ENCODE results near the gene INAFM1. TPM values are rescaled to one million over a fixed set of nuclear protein-coding genes. Genes with fewer than 3 reads are reported as not detected.
A peak's percentile ranks its signal among the peaks of the same experiment; 100 is the strongest.

INAFM1 gene
- total and polyA plus RNA-seq, 9 of the 15 experiments (the other 6 are each of a cell fraction or from before 2014, with no cell fraction given) = 0.71 to 30.9 (median 3.1) TPM

- TF ChIP-seq ZNF124 (CRISPR knock-in tag; IDR thresholded peaks at IDR 0.05) (no peak), ZNF785 (CRISPR knock-in tag; IDR thresholded peaks at IDR 0.05) (no peak), CUX1 (CRISPR knock-in tag; IDR thresholded peaks at IDR 0.05) (no peak; the same call in 1 of the 2 replicates), TARDBP (IDR thresholded peaks at IDR 0.05) (peak; percentile 47; the same call in 1 of the 2 replicates), ELF1 (tag; IDR thresholded peaks at IDR 0.05) (peak; percentile 59), ZBTB34 (CRISPR knock-in tag; IDR thresholded peaks at IDR 0.05) (no peak), TFE3 (CRISPR knock-in tag; IDR thresholded peaks at IDR 0.05) (no peak), ZNF212 (CRISPR knock-in tag; IDR thresholded peaks at IDR 0.05) (no peak), ZC3H4 (CRISPR knock-in tag; IDR thresholded peaks at IDR 0.05; ENCODE audit: borderline replicate concordance) (no peak), LCOR (CRISPR knock-in tag; IDR thresholded peaks at IDR 0.05) (0 out of 2 replicates have a peak, but pooled peaks have one; percentile 58), ZNF512 (tag; IDR thresholded peaks at IDR 0.05) (no peak), TFAP4 (CRISPR knock-in tag; IDR thresholded peaks at IDR 0.05; ENCODE audit: borderline replicate concordance) (peak; percentile 99), C11orf30 (IDR thresholded peaks at IDR 0.05; ENCODE audit: low read depth) (peak; percentile 89), NCOR1 (IDR thresholded peaks at IDR 0.05) (no peak; the same call in 1 of the 2 replicates), KLF16 (IDR thresholded peaks at IDR 0.05) (no peak), ESRRA (IDR thresholded peaks at IDR 0.05; ENCODE audit: borderline replicate concordance, low read depth) (peak; percentile 47; the same call in 1 of the 2 replicates), POLR2G (IDR thresholded peaks at IDR 0.05; ENCODE audit: low read depth, low read length) (no peak)
These were observed 40.6 kb downstream of the INAFM1 start (continued) for GRCh38 chr19:47315125-47315821.

Measured in K562 (cell line).